Calu3 (cell line): ENCODE results near the gene NEURL1. TPM values are rescaled to one million over a fixed set of nuclear protein-coding genes. Genes with fewer than 3 reads are reported as not detected.

Experiments used
- BruUV-seq: library from RNA; stranded (reverse); fragments of 400-500 nt; replicated peaks from 2 replicates; lab custom pipeline; 2021; lab: Mats Ljungman, UMichigan
- CTCF ChIA-PET: fragments of 300-600 bp; sonication (Branson Sonifier 250); formaldehyde crosslinking; loops from one replicate; lab custom pipeline; 2022; ENCODE audit warnings: antibody characterized with exemption; lab: Charles Lee
- DNase-seq: peaks from one replicate; pipeline ENCODE4 v3.0.0; 2022
- H3K27ac Mint-ChIP-seq: one replicate; pipeline ENCODE4 v1.8.0; 2022; ENCODE audit warnings: mixed read lengths; ENCODE audit not compliant: unreplicated experiment
- H3K27me3 Mint-ChIP-seq: one replicate; pipeline ENCODE4 v1.8.0; 2022; ENCODE audit warnings: mixed read lengths; ENCODE audit not compliant: unreplicated experiment
- H3K36me3 Mint-ChIP-seq: one replicate; pipeline ENCODE4 v1.8.0; 2022; ENCODE audit warnings: mild to moderate bottlenecking, moderate library complexity, mixed read lengths; ENCODE audit not compliant: insufficient read depth, unreplicated experiment
- H3K4me1 Mint-ChIP-seq: one replicate; pipeline ENCODE4 v1.8.0; 2022; ENCODE audit warnings: mild to moderate bottlenecking, low read depth, mixed read lengths; ENCODE audit not compliant: unreplicated experiment
- H3K4me3 Mint-ChIP-seq: one replicate; pipeline ENCODE4 v1.8.0; 2022; ENCODE audit warnings: mild to moderate bottlenecking, low read depth, moderate library complexity, mixed read lengths; ENCODE audit not compliant: unreplicated experiment
- H3K9me3 Mint-ChIP-seq: one replicate; pipeline ENCODE4 v1.8.0; 2022; ENCODE audit warnings: low read depth, mixed read lengths; ENCODE audit not compliant: unreplicated experiment
- intact Hi-C: fragments of 100-400 bp; cut with micrococcal nuclease; formaldehyde crosslinking; loops from one replicate; pipeline ENCODE4 v1.10.0; 2022; ENCODE audit not compliant: unreplicated experiment
- total RNA-seq: library from RNA; stranded (reverse); gene quantifications from 2 replicates; pipeline ENCODE4 v1.2.3, GENCODE V29; 2022
- TF ChIP-seq, protein P1 (sequence below): fragments of 200-600 bp; IDR thresholded peaks from one replicate; pipeline ENCODE4 v1.8.0; 2022; ENCODE audit warnings: antibody characterized with exemption; ENCODE audit not compliant: unreplicated experiment

Gene NEURL1
- total RNA-seq, 1 experiment from 2014 or later: not detected

DNA sequence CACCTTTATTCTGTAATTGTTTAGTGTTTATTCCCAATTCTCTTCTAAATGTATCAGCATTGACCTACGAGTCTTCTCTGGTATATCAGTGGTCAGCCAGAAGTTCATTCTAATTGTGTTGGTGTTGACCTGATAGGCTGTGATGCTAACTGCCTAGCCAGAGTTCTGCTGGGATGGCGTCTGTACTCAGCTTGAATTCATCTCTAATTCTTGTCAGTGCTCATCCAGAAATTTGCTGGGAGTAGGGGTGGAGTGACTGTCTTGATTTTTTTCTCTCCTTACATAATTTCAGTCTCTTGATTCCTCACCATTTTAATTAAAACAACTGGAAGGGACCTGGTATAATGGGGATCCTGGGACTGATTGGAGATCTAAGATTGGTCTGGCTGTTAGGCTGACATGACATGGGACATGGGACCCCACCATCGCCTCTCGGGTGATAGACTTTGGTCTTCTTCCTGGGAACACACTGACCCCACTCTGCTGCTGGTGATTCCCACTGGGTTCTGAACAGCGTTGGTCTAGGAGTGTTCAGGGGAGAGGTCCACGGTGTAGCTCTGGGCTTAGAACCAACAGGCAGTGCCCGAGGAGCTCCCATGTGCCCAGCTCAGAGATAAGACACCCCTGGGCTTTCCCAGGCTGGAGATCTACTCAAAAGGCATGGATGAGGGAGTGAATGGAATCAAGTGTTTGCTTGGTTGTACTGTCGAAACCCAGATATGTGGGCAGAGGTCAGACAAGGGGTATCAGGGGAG, 3.8 kb downstream of the NEURL1 start:
- H3K27me3 Mint-ChIP-seq: peaks cover 72% of the 10 kb centered on the region
- no peaks in the 10 kb centered on the region for H3K9me3 Mint-ChIP-seq

GRCh38 chr10:103498936-103499638, 5.6 kb downstream of the NEURL1 start:
- no peak for DNase-seq
- no peak overlapping the region for H3K4me3 Mint-ChIP-seq
- no peaks in the 10 kb centered on the region for H3K36me3 Mint-ChIP-seq
- intact Hi-C loops: no loop called here
- peaks cover 12% of the 10 kb centered on the region for H3K4me1 Mint-ChIP-seq
- no peaks in the 10 kb centered on the region for H3K9me3 Mint-ChIP-seq
- TF ChIP-seq, protein P1, sequence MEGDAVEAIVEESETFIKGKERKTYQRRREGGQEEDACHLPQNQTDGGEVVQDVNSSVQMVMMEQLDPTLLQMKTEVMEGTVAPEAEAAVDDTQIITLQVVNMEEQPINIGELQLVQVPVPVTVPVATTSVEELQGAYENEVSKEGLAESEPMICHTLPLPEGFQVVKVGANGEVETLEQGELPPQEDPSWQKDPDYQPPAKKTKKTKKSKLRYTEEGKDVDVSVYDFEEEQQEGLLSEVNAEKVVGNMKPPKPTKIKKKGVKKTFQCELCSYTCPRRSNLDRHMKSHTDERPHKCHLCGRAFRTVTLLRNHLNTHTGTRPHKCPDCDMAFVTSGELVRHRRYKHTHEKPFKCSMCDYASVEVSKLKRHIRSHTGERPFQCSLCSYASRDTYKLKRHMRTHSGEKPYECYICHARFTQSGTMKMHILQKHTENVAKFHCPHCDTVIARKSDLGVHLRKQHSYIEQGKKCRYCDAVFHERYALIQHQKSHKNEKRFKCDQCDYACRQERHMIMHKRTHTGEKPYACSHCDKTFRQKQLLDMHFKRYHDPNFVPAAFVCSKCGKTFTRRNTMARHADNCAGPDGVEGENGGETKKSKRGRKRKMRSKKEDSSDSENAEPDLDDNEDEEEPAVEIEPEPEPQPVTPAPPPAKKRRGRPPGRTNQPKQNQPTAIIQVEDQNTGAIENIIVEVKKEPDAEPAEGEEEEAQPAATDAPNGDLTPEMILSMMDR: no peak
- H3K27me3 Mint-ChIP-seq: peaks cover 66% of the 10 kb centered on the region
- H3K27ac Mint-ChIP-seq: no peak overlapping the region
- CTCF ChIA-PET: no interaction called here
- no TSS peak for BruUV-seq

More for the DNA sequence above, 3.8 kb downstream of the NEURL1 start:
- no peak for DNase-seq
- no peaks in the 10 kb centered on the region for H3K36me3 Mint-ChIP-seq
- TF ChIP-seq, protein P1: no peak
- BruUV-seq: no TSS peak
- CTCF ChIA-PET: no interaction called here
- no peak overlapping the region for H3K27ac Mint-ChIP-seq
- no peak overlapping the region for H3K4me3 Mint-ChIP-seq
- intact Hi-C loops: no loop called here
- peaks cover 9% of the 10 kb centered on the region for H3K4me1 Mint-ChIP-seq

GRCh38 chr10:103499881-103500280, 6.4 kb downstream of the NEURL1 start:
- H3K4me1 Mint-ChIP-seq: peaks cover 18% of the 10 kb centered on the region
- TF ChIP-seq, protein P1: no peak
- H3K36me3 Mint-ChIP-seq: no peaks in the 10 kb centered on the region
- intact Hi-C loops: loop anchor here (10.0 kb wide), 1 partner anchor 75 kb away; no protein-coding TSS in a partner anchor
- no peak overlapping the region for H3K27ac Mint-ChIP-seq
- no peak for DNase-seq
- no TSS peak for BruUV-seq
- peaks cover 66% of the 10 kb centered on the region for H3K27me3 Mint-ChIP-seq
- CTCF ChIA-PET: no interaction called here
- H3K9me3 Mint-ChIP-seq: no peaks in the 10 kb centered on the region
- H3K4me3 Mint-ChIP-seq: no peak overlapping the region

- H3K4me1 Mint-ChIP-seq: peaks cover 18% of the 10 kb centered on the region
- CTCF ChIA-PET: no interaction called here
- peaks cover 66% of the 10 kb centered on the region for H3K27me3 Mint-ChIP-seq
- TF ChIP-seq, protein P1: no peak
- no peak for DNase-seq
- intact Hi-C loops: loop anchor here (10.0 kb wide), 1 partner anchor 74 kb away; no protein-coding TSS in a partner anchor
- no peak overlapping the region for H3K4me3 Mint-ChIP-seq
- no peaks in the 10 kb centered on the region for H3K9me3 Mint-ChIP-seq
- no peak overlapping the region for H3K27ac Mint-ChIP-seq
- BruUV-seq: no TSS peak
- no peaks in the 10 kb centered on the region for H3K36me3 Mint-ChIP-seq
Observed at GRCh38 chr10:103500481-103500880, 7.0 kb downstream of the NEURL1 start.
